H1 (cell line): Measurements from ENCODE around the gene NAV2. TPM values are rescaled to one million over a fixed set of nuclear protein-coding genes. Genes with fewer than 3 reads are reported as not detected.

Source experiments
- CTCF ChIA-PET: fragments of 300-600 bp; sonication (Branson Sonifier 250); formaldehyde crosslinking; loops from one replicate; lab custom pipeline; 2021; ENCODE audit not compliant: partially characterized antibody; lab: Charles Lee
- POLR2A ChIA-PET: fragments of 300-600 bp; sonication (Branson Sonifier 250); formaldehyde crosslinking; loops from one replicate; lab custom pipeline; 2021; ENCODE audit warnings: inconsistent platforms; ENCODE audit not compliant: partially characterized antibody; lab: Charles Lee
- DNase-seq, 2 experiments: peaks; one replicate each; pipeline versions ENCODE4 v3.0.0 to v3.0.0-alpha.2; 2010 to 2022; ENCODE audit warnings: low spot score in 2 of 2, low read depth in 1 of 2, mixed read lengths in 1 of 2
- FAIRE-seq: peaks from 2 replicates; lab custom pipeline; 2011; peaks lifted over from hg19 to GRCh38; lab: Jason Lieb, UNC
- H2AFZ ChIP-seq: 2 replicates; pipeline ENCODE4 v1.8.1; 2012; ENCODE audit warnings: low read length, inconsistent platforms
- H2AK5ac ChIP-seq: 2 replicates; pipeline ENCODE4 v1.6.1; 2013; ENCODE audit warnings: low read depth, low read length
- H2BK120ac ChIP-seq: replicated peaks from 2 replicates; pipeline ENCODE3; 2013; ENCODE audit warnings: low read depth, low read length, inconsistent platforms
- H2BK12ac ChIP-seq: 2 replicates; pipeline ENCODE4 v1.6.1; 2013; ENCODE audit warnings: low read depth, low read length
- H2BK15ac ChIP-seq: 2 replicates; pipeline ENCODE4 v1.6.1; 2013; ENCODE audit warnings: low read length
- H2BK20ac ChIP-seq: 2 replicates; pipeline ENCODE4 v1.6.1; 2013; ENCODE audit warnings: low read length
- H2BK5ac ChIP-seq: 2 replicates; pipeline ENCODE4 v1.6.1; 2013; ENCODE audit warnings: low read depth, low read length
- H3K14ac ChIP-seq: 2 replicates; pipeline ENCODE4 v1.6.1; 2013; ENCODE audit warnings: inconsistent platforms; ENCODE audit not compliant: insufficient read length
- H3K18ac ChIP-seq: 2 replicates; pipeline ENCODE4 v1.6.1; 2013; ENCODE audit warnings: low read length; ENCODE audit errors: extremely low read depth
- H3K23ac ChIP-seq: 2 replicates; pipeline ENCODE4 v1.6.1; 2013; ENCODE audit warnings: inconsistent platforms; ENCODE audit not compliant: insufficient read length
- H3K23me2 ChIP-seq: 2 replicates; pipeline ENCODE4 v1.6.1; 2013; ENCODE audit warnings: low read depth, low read length
- H3K27ac ChIP-seq: 2 replicates; pipeline ENCODE4 v1.6.1; 2011; ENCODE audit warnings: low read depth, low read length, inconsistent platforms
- H3K27me3 ChIP-seq, 4 experiments: replicated peaks in 1 of 4; 1 replicate in 1 of 4; 2 replicates in 3 of 4; pipeline versions ENCODE4 v1.6.1 to v1.8.1; 2011 to 2013; ENCODE audit warnings: low read length in 3 of 4, mild to moderate bottlenecking in 3 of 4, inconsistent platforms in 2 of 4, mixed read lengths in 2 of 4, moderate library complexity in 1 of 4; ENCODE audit not compliant: control insufficient read depth in 3 of 4, insufficient read depth in 3 of 4; ENCODE audit errors: extremely low read depth in 1 of 4
- H3K36me3 ChIP-seq, 4 experiments: 2 replicates each; pipeline versions ENCODE4 v1.6.1 to v1.8.1; 2011 to 2013; ENCODE audit warnings: mild to moderate bottlenecking in 4 of 4, low read length in 3 of 4, moderate library complexity in 2 of 4, control low read depth in 1 of 4, inconsistent platforms in 1 of 4; ENCODE audit not compliant: insufficient read depth in 4 of 4, control insufficient read depth in 2 of 4
- H3K4ac ChIP-seq: replicated peaks from 2 replicates; pipeline ENCODE3; 2013; ENCODE audit warnings: low read length, low read depth, mixed read lengths, inconsistent platforms; ENCODE audit not compliant: insufficient read length
- H3K4me1 ChIP-seq, 4 experiments: replicated peaks in 1 of 4; 1 replicate in 1 of 4; 2 replicates in 3 of 4; pipeline versions ENCODE4 v1.6.1 to v1.8.1; 2011 to 2013; ENCODE audit warnings: low read length in 3 of 4, inconsistent platforms in 2 of 4, mixed read lengths in 1 of 4; ENCODE audit not compliant: insufficient read depth in 4 of 4, control insufficient read depth in 3 of 4
- H3K4me2 ChIP-seq, 2 experiments: 2 replicates each; pipeline versions ENCODE4 v1.6.1 to v1.8.1; 2011 to 2013; ENCODE audit warnings: low read depth in 2 of 2, low read length in 2 of 2, control low read depth in 1 of 2, inconsistent platforms in 1 of 2, mild to moderate bottlenecking in 1 of 2; ENCODE audit not compliant: insufficient read depth in 1 of 2
- H3K4me3 ChIP-seq, 4 experiments: fragments of 200-600, 300-600 bp in 1 of 4; sonication (generic), shearing (Covaris generic), sonication (Bioruptor Twin) in 1 of 4; 2 replicates each; pipeline versions ENCODE4 v1.5.1 to v1.8.1; 2011 to 2016; ENCODE audit warnings: low read length in 4 of 4, low read depth in 3 of 4, control low read depth in 2 of 4, inconsistent platforms in 2 of 4, mild to moderate bottlenecking in 2 of 4, mixed read lengths in 1 of 4, moderate library complexity in 1 of 4; ENCODE audit not compliant: insufficient read depth in 2 of 4; ENCODE audit errors: extremely low read depth in 1 of 4
- H3K56ac ChIP-seq: replicated peaks from 2 replicates; pipeline ENCODE3; 2013; ENCODE audit warnings: low read depth, mild to moderate bottlenecking, mixed read lengths, low read length, inconsistent platforms; ENCODE audit not compliant: insufficient read length
- H3K79me1 ChIP-seq: 2 replicates; pipeline ENCODE4 v1.6.1; 2013; ENCODE audit warnings: low read depth, low read length, control low read depth
- H3K79me2 ChIP-seq, 2 experiments: 2 replicates each; pipeline versions ENCODE4 v1.6.1 to v1.8.1; 2012 to 2013; ENCODE audit warnings: low read length in 2 of 2, mild to moderate bottlenecking in 2 of 2, inconsistent platforms in 1 of 2; ENCODE audit not compliant: insufficient read depth in 2 of 2, control insufficient read depth in 1 of 2
- H3K9ac ChIP-seq, 4 experiments: replicated peaks in 1 of 4; 1 replicate in 1 of 4; 2 replicates in 3 of 4; pipeline versions ENCODE4 v1.6.1 to v1.8.1; 2011 to 2013; ENCODE audit warnings: low read depth in 3 of 4, low read length in 3 of 4, control low read depth in 2 of 4, mild to moderate bottlenecking in 2 of 4, moderate library complexity in 2 of 4, inconsistent platforms in 1 of 4; ENCODE audit errors: extremely low read depth in 1 of 4
- H3K9me3 ChIP-seq, 2 experiments: 2 replicates each; pipeline versions ENCODE4 v1.6.1 to v1.8.1; 2012 to 2013; ENCODE audit warnings: mild to moderate bottlenecking in 2 of 2, moderate library complexity in 2 of 2, control low read depth in 1 of 2, inconsistent platforms in 1 of 2, low read depth in 1 of 2, low read length in 1 of 2, mixed read lengths in 1 of 2; ENCODE audit not compliant: insufficient read depth in 2 of 2
- H4K20me1 ChIP-seq, 2 experiments: replicated peaks in 1 of 2; 2 replicates each; pipeline versions ENCODE3 to v1.8.1; 2011 to 2013; ENCODE audit warnings: inconsistent platforms in 2 of 2, low read length in 2 of 2, mild to moderate bottlenecking in 1 of 2; ENCODE audit not compliant: insufficient read depth in 2 of 2, control insufficient read depth in 1 of 2
- H4K5ac ChIP-seq: 2 replicates; pipeline ENCODE4 v1.6.1; 2013; ENCODE audit warnings: low read length, low read depth, mixed read lengths, inconsistent platforms; ENCODE audit not compliant: insufficient read length
- H4K8ac ChIP-seq: 2 replicates; pipeline ENCODE4 v1.8.0; 2013; ENCODE audit warnings: mild to moderate bottlenecking, moderate library complexity, low read length, inconsistent platforms; ENCODE audit not compliant: insufficient read depth; ENCODE audit errors: extremely low read depth
- H4K91ac ChIP-seq: replicated peaks from 2 replicates; pipeline ENCODE3; 2013; ENCODE audit warnings: low read length, mixed read lengths, inconsistent platforms; ENCODE audit not compliant: insufficient read length
- BACH1 ChIP-seq: IDR thresholded peaks from 2 replicates; pipeline ENCODE4 v1.6.1; 2012; ENCODE audit warnings: low read length, improper control_type of control experiment
- BRCA1 ChIP-seq: IDR thresholded peaks from 2 replicates; pipeline ENCODE4 v1.6.1; 2012; ENCODE audit warnings: low read depth, low read length, improper control_type of control experiment
- CBX8 ChIP-seq: fragments of 300-800, 300-1000 bp; sonication (generic); IDR thresholded peaks from 2 replicates; pipeline ENCODE4 v1.7.1; 2016; ENCODE audit warnings: low read depth, low read length, borderline replicate concordance
- CREB1 ChIP-seq: IDR thresholded peaks from 2 replicates; pipeline ENCODE4 v1.6.1; 2012; ENCODE audit warnings: inconsistent platforms
- JUND ChIP-seq: IDR thresholded peaks from 2 replicates; pipeline ENCODE4 v1.6.1; 2011; ENCODE audit warnings: mild to moderate bottlenecking, improper control_type of control experiment, low read length
- NANOG ChIP-seq: IDR thresholded peaks from 2 replicates; pipeline ENCODE4 v1.6.1; 2011; ENCODE audit warnings: low read length, low read depth, mild to moderate bottlenecking, inconsistent platforms; ENCODE audit not compliant: insufficient read depth, poor library complexity, severe bottlenecking
- POLR2A ChIP-seq, 2 experiments: IDR thresholded peaks; 1 replicate in 1 of 2; 2 replicates in 1 of 2; pipeline ENCODE4 v1.6.1; 2011; ENCODE audit warnings: low read depth in 2 of 2, low read length in 2 of 2, mild to moderate bottlenecking in 2 of 2; ENCODE audit errors: control extremely low read depth in 1 of 2
- SAP30 ChIP-seq: fragments of 300-600 bp; sonication (generic); IDR thresholded peaks from 2 replicates; pipeline ENCODE4 v1.7.1; 2012; ENCODE audit warnings: low read length, moderate library complexity, mild to moderate bottlenecking, inconsistent platforms; ENCODE audit not compliant: insufficient read depth, insufficient replicate concordance
- SIRT6 ChIP-seq: IDR thresholded peaks from one replicate; pipeline ENCODE4 v1.7.1; 2012; ENCODE audit warnings: low read length, inconsistent platforms
- SP4 ChIP-seq: IDR thresholded peaks from 2 replicates; pipeline ENCODE4 v1.6.1; 2012; ENCODE audit warnings: low read length, inconsistent platforms
- TCF12 ChIP-seq: IDR thresholded peaks from 2 replicates; pipeline ENCODE4 v1.6.1; 2011; ENCODE audit warnings: low read depth, mild to moderate bottlenecking, low read length
- WGBS, 2 experiments: shearing (Covaris generic) in 1 of 2; methylation state at CpG; one replicate each; pipeline versions ENCODE4 v1.1.6 to v1.1.7; 2013 to 2015; ENCODE audit warnings: low lambda C conversion rate in 2 of 2, mixed read lengths in 2 of 2, inconsistent platforms in 1 of 2, low coverage in 1 of 2, missing lambda C conversion rate in 1 of 2; ENCODE audit not compliant: insufficient replicate concordance in 2 of 2, insufficient coverage in 1 of 2, insufficient read length in 1 of 2; ENCODE audit errors: extremely low coverage in 1 of 2, missing lambda C conversion rate in 1 of 2; 5-methylcytosine and 5-hydroxymethylcytosine counted together
- polyA plus RNA-seq, 7 experiments: library from polyadenylated mRNA; depleted of rRNA in 3 of 7; stranded (reverse) in 5 of 7; unstranded in 2 of 7; fragments of >200 nt in 5 of 7; fragments of 200-250 nt in 2 of 7; gene quantifications; 1 replicate in 5 of 7; 2 replicates in 1 of 7; 4 replicates in 1 of 7; pipeline versions ENCODE4 v1.2.1 to v1.2.3, GENCODE V29; 2011 to 2013; ENCODE audit warnings: missing spikeins in 2 of 7, mixed read lengths in 2 of 7
- total RNA-seq: library from RNA; stranded (reverse); fragmentation: NEBNext Ultra II Directional; extraction: Animal tissue kit (Norgen Biotek cat#: 25700); gene quantifications from 2 replicates; pipeline ENCODE4 v1.2.1, GENCODE V29; 2021
- TF ChIP-seq, protein P1 (sequence below): IDR thresholded peaks from 2 replicates; pipeline ENCODE4 v1.6.1; 2011; ENCODE audit warnings: low read length, improper control_type of control experiment

The NAV2 gene
- total and polyA plus RNA-seq, 2 of the 8 experiments (the other 6 are each of a cell fraction or from before 2014, with no cell fraction given), result 35.6 to 73.6 TPM

DNA sequence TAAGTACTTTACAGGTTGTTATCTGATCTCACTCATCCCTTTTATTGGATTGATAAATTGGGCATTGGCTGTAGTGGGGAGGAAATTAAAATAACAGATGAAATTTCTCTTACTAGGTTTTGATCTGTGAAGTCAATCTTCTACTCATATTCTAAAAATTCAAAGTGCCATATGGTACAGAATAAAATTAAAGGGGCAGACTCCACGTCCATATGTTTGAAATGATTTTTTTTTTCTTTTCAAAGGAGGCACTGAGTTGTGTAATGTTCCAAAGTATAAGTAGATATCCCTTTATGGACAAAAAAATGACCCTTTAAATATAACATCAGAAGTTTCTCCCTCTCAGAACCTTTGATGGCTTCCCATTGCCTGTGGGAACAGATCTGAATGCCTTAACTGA lies 240.3 kb downstream of the NAV2 start:
- H4K20me1 ChIP-seq, result no peaks in the 10 kb centered on the region
- H3K18ac ChIP-seq, result no peak overlapping the region
- no peaks in the 10 kb centered on the region for H3K27me3 ChIP-seq
- TF ChIP-seq SAP30 (no peak), POLR2A (IDR thresholded peaks at IDR 0.05; ENCODE audit: control extremely low read depth in 1 of 2, low read depth in 2 of 2, low read length in 2 of 2) (no peak), TCF12 (no peak), JUND (no peak), BACH1 (no peak), BRCA1 (no peak), CBX8 (no peak), NANOG (no peak), CREB1 (no peak), SP4 (no peak), SIRT6 (no peak)
- TF ChIP-seq, protein P1, sequence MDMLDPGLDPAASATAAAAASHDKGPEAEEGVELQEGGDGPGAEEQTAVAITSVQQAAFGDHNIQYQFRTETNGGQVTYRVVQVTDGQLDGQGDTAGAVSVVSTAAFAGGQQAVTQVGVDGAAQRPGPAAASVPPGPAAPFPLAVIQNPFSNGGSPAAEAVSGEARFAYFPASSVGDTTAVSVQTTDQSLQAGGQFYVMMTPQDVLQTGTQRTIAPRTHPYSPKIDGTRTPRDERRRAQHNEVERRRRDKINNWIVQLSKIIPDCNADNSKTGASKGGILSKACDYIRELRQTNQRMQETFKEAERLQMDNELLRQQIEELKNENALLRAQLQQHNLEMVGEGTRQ, result no peak
- H2BK15ac ChIP-seq, result no peak overlapping the region
- H3K4me1 ChIP-seq, result peaks cover 8 to 26% (median 21%) of the 10 kb centered on the region in 4 experiments; a peak in 6 of 7 replicates
- no peak overlapping the region; the same call in 1 of the 2 replicates for H2BK20ac ChIP-seq
- H2AK5ac ChIP-seq, result no peak overlapping the region
- ChIA-PET POLR2A (interaction anchor here (1.1 kb wide), 1 partner anchor 98 kb away, joined by 3 read pairs; no protein-coding TSS in a partner anchor), CTCF (interaction anchor here (0.7 to 8.3 kb wide), 42 partner anchors 9 to 395 kb away, joined by 3 to 72 read pairs (median 6); no protein-coding TSS in a partner anchor)
- FAIRE-seq (no peak), DNase-seq (no peak)
- no peak overlapping the region for H4K91ac ChIP-seq
- no peak overlapping the region for H3K9ac ChIP-seq
- H3K9me3 ChIP-seq, result no peaks in the 10 kb centered on the region
- peak overlapping the region; percentile 53 for H3K4ac ChIP-seq
- no peak overlapping the region for H3K23ac ChIP-seq
- no peak overlapping the region for H3K56ac ChIP-seq
- no peak overlapping the region for H2BK12ac ChIP-seq
- no peak overlapping the region for H2BK5ac ChIP-seq
- H2AFZ ChIP-seq, result no peak overlapping the region
- no peak overlapping the region; the same call in 1 of the 2 replicates for H3K27ac ChIP-seq
- no peak overlapping the region for H4K8ac ChIP-seq
- no peak overlapping the region for H3K14ac ChIP-seq
- no peak overlapping the region for H3K4me3 ChIP-seq
- 0 out of 4 replicates have a peak, but pooled peaks cover 0 to 12% of the 10 kb centered on the region in 2 experiments for H3K79me2 ChIP-seq
- peak overlapping the region; percentile 73 for H2BK120ac ChIP-seq
- 50% methylated on average over 1 of the region's 1 CpG; no CpG with 5 or more reads in 1 of the 2 experiments for WGBS, 2 experiments
- peaks cover 6 to 17% (median 13%) of the 10 kb centered on the region in 4 experiments; a peak in 7 of 8 replicates for H3K36me3 ChIP-seq
- H3K4me2 ChIP-seq, result peak overlapping the region in 1 of 2 experiments; percentile 45; a peak in 1 of 4 replicates
- H3K23me2 ChIP-seq, result no peaks in the 10 kb centered on the region; the same call in 1 of the 2 replicates
- no peaks in the 10 kb centered on the region; the same call in 1 of the 2 replicates for H3K79me1 ChIP-seq
- no peak overlapping the region for H4K5ac ChIP-seq
